IMR-90 (cell line): ENCODE measurements around the gene TTI1. TPM values are rescaled to one million over a fixed set of nuclear protein-coding genes. Genes with fewer than 3 reads are reported as not detected.

Experiments
- ATAC-seq: fragments of 200-7000 bp; cut with Tn5 transposase; 2 replicates; pipeline ENCODE4 v1.9.1; 2020; ENCODE audit warnings: low read depth, mild to moderate bottlenecking, moderate library complexity
- Bru-seq: library from RNA; stranded (reverse); fragments of 400-500 nt; gene quantifications from one replicate; lab custom pipeline; 2021; lab: Mats Ljungman, UMichigan
- BruChase-seq, 2 experiments: library from RNA; stranded (reverse); fragments of 400-500 nt; gene quantifications; one replicate each; lab custom pipeline; 2021; lab: Mats Ljungman, UMichigan
- BruUV-seq: library from RNA; stranded (reverse); fragments of 400-500 nt; replicated peaks from 2 replicates; lab custom pipeline; 2021; lab: Mats Ljungman, UMichigan
- CTCF ChIA-PET: fragments of 300-600 bp; formaldehyde crosslinking; extraction: SDS; loops from one replicate; lab custom pipeline; 2021; ENCODE audit warnings: antibody characterized with exemption; lab: Yijun Ruan, JAX
- POLR2A ChIA-PET: fragments of 300-600 bp; sonication (Branson Sonifier 250); formaldehyde crosslinking; loops from one replicate; lab custom pipeline; 2022; ENCODE audit warnings: antibody characterized with exemption; ENCODE audit not compliant: unreplicated experiment; lab: Charles Lee
- DNase-seq: peaks from one replicate; pipeline ENCODE4 v3.0.0; 2013
- H2AFZ ChIP-seq: replicated peaks from 2 replicates; pipeline ENCODE3; 2013; ENCODE audit warnings: low read length, mild to moderate bottlenecking; ENCODE audit not compliant: poor library complexity
- H2AK5ac ChIP-seq: 2 replicates; pipeline ENCODE4 v1.6.1; 2013; ENCODE audit warnings: low read depth, low read length, inconsistent platforms
- H2AK9ac ChIP-seq: replicated peaks from 2 replicates; pipeline ENCODE3; 2013; ENCODE audit warnings: mild to moderate bottlenecking, low read depth, low read length, moderate library complexity; ENCODE audit not compliant: poor library complexity
- H2BK120ac ChIP-seq: 2 replicates; pipeline ENCODE4 v1.6.1; 2013; ENCODE audit warnings: low read depth, low read length, inconsistent platforms
- H2BK15ac ChIP-seq: 3 replicates; pipeline ENCODE4 v1.6.1; 2013; ENCODE audit warnings: low read depth, low read length, inconsistent platforms
- H2BK20ac ChIP-seq: 2 replicates; pipeline ENCODE4 v1.6.1; 2013; ENCODE audit warnings: low read depth, mild to moderate bottlenecking, inconsistent platforms, low read length, moderate library complexity
- H2BK5ac ChIP-seq: 2 replicates; pipeline ENCODE4 v1.6.1; 2013; ENCODE audit warnings: mild to moderate bottlenecking, low read depth, low read length, inconsistent platforms; ENCODE audit not compliant: poor library complexity, severe bottlenecking
- H3K14ac ChIP-seq: replicated peaks from 2 replicates; pipeline ENCODE4 v1.6.1; 2013; ENCODE audit warnings: low read depth, low read length, inconsistent platforms
- H3K18ac ChIP-seq: 2 replicates; pipeline ENCODE4 v1.6.1; 2013; ENCODE audit warnings: low read depth, low read length, control low read depth
- H3K23ac ChIP-seq: 2 replicates; pipeline ENCODE4 v1.6.1; 2013; ENCODE audit warnings: low read depth, low read length, inconsistent platforms
- H3K27ac ChIP-seq: 2 replicates; pipeline ENCODE4 v1.5.1; 2013; ENCODE audit warnings: mild to moderate bottlenecking, control low read depth, low read length; ENCODE audit not compliant: insufficient read depth
- H3K27me3 ChIP-seq: 2 replicates; pipeline ENCODE4 v1.6.1; 2013; ENCODE audit warnings: low read length; ENCODE audit not compliant: control insufficient read depth, insufficient read depth
- H3K36me3 ChIP-seq: 2 replicates; pipeline ENCODE4 v1.6.1; 2013; ENCODE audit warnings: low read length, mixed read lengths; ENCODE audit not compliant: control insufficient read depth, insufficient read depth
- H3K4ac ChIP-seq: 2 replicates; pipeline ENCODE4 v1.6.1; 2013; ENCODE audit warnings: low read depth, low read length, inconsistent platforms
- H3K4me1 ChIP-seq: 2 replicates; pipeline ENCODE4 v1.6.1; 2013; ENCODE audit warnings: low read length, mixed read lengths; ENCODE audit not compliant: control insufficient read depth, insufficient read depth
- H3K4me2 ChIP-seq: 2 replicates; pipeline ENCODE4 v1.6.1; 2013; ENCODE audit warnings: low read depth, mild to moderate bottlenecking, control low read depth, low read length, moderate library complexity
- H3K4me3 ChIP-seq: 2 replicates; pipeline ENCODE4 v1.5.1; 2013; ENCODE audit warnings: low read depth, mild to moderate bottlenecking, control low read depth, low read length, moderate library complexity; ENCODE audit not compliant: insufficient read depth
- H3K56ac ChIP-seq: 2 replicates; pipeline ENCODE4 v1.6.1; 2013; ENCODE audit warnings: low read length, inconsistent platforms; ENCODE audit not compliant: insufficient read depth; ENCODE audit errors: extremely low read depth
- H3K79me1 ChIP-seq, 2 experiments: 2 replicates each; pipeline ENCODE4 v1.6.1; 2013; ENCODE audit warnings: low read length in 2 of 2, inconsistent platforms in 1 of 2, low read depth in 1 of 2
- H3K9ac ChIP-seq: 2 replicates; pipeline ENCODE4 v1.6.1; 2013; ENCODE audit warnings: low read depth, low read length, control low read depth
- H3K9me1 ChIP-seq: 2 replicates; pipeline ENCODE4 v1.6.1; 2013; ENCODE audit warnings: low read length, inconsistent platforms; ENCODE audit not compliant: insufficient read depth
- H3K9me3 ChIP-seq: 2 replicates; pipeline ENCODE4 v1.6.1; 2013; ENCODE audit warnings: low read length; ENCODE audit not compliant: control insufficient read depth, insufficient read depth
- H4K20me1 ChIP-seq: 2 replicates; pipeline ENCODE4 v1.6.1; 2013; ENCODE audit warnings: low read length, inconsistent platforms; ENCODE audit not compliant: insufficient read depth
- H4K5ac ChIP-seq: 2 replicates; pipeline ENCODE4 v1.6.1; 2013; ENCODE audit warnings: mild to moderate bottlenecking, low read depth, low read length, control low read depth
- H4K8ac ChIP-seq, 2 experiments: 2 replicates each; pipeline ENCODE4 v1.6.1; 2013; ENCODE audit warnings: low read depth in 2 of 2, low read length in 2 of 2, control low read depth in 1 of 2, inconsistent platforms in 1 of 2
- H4K91ac ChIP-seq: 2 replicates; pipeline ENCODE4 v1.6.1; 2013; ENCODE audit warnings: low read depth, low read length, inconsistent platforms; ENCODE audit not compliant: insufficient read depth
- CEBPB ChIP-seq: IDR thresholded peaks from 2 replicates; pipeline ENCODE4 v1.6.1; 2012; ENCODE audit warnings: low read depth, low read length, improper control_type of control experiment
- CHD1 ChIP-seq: IDR thresholded peaks from 2 replicates; pipeline ENCODE4 v1.6.1; 2012; ENCODE audit warnings: low read depth, low read length, improper control_type of control experiment
- MAFK ChIP-seq: IDR thresholded peaks from 2 replicates; pipeline ENCODE4 v1.6.1; 2012; ENCODE audit warnings: low read depth, low read length, improper control_type of control experiment
- MAZ ChIP-seq: IDR thresholded peaks from 2 replicates; pipeline ENCODE4 v1.6.1; 2012; ENCODE audit warnings: low read depth, mild to moderate bottlenecking, low read length, improper control_type of control experiment, moderate library complexity, borderline replicate concordance
- MXI1 ChIP-seq: IDR thresholded peaks from 2 replicates; pipeline ENCODE4 v1.6.1; 2012; ENCODE audit warnings: low read depth, mild to moderate bottlenecking, low read length, moderate library complexity, borderline replicate concordance
- NFE2L2 ChIP-seq: fragments of 150-350 bp; IDR thresholded peaks from 2 replicates; pipeline ENCODE4 v1.6.1; 2016; ENCODE audit warnings: low read depth, mild to moderate bottlenecking, low read length
- RAD21 ChIP-seq: IDR thresholded peaks from 2 replicates; pipeline ENCODE4 v1.6.1; 2012; ENCODE audit warnings: low read length, improper control_type of control experiment
- WGBS, 2 experiments: methylation state at CpG; one replicate each; pipeline versions ENCODE4 v1.1.5 to v1.1.7; 2013; ENCODE audit warnings: missing lambda C conversion rate in 2 of 2; ENCODE audit not compliant: insufficient read length in 1 of 2; ENCODE audit errors: extremely low coverage in 2 of 2; 5-methylcytosine and 5-hydroxymethylcytosine counted together
- dilution Hi-C: fragments of 300-500 bp; cut with HindIII; formaldehyde crosslinking; loops from one replicate; pipeline ENCODE4 v1.14.3; 2018; ENCODE audit warnings: low sequenced_read_pairs; ENCODE audit not compliant: unreplicated experiment
- in situ Hi-C: fragments of 300-500 bp; cut with MboI; formaldehyde crosslinking; loops from 3 replicates; pipeline ENCODE4 v1.14.3; 2019; ENCODE audit warnings: low sequenced_read_pairs, inconsistent platforms, mixed read lengths
- intact Hi-C: fragments of 100-400 bp; cut with micrococcal nuclease; formaldehyde crosslinking; loops from 2 replicates; pipeline ENCODE4 v1.10.0; 2022
- long read RNA-seq: library from polyadenylated mRNA; unstranded; transcript quantifications from one replicate; pipeline ENCODE4 v2.0.0, GENCODE V29; 2021; ENCODE audit not compliant: unreplicated experiment
- polyA plus RNA-seq, 3 experiments: library from polyadenylated mRNA; depleted of rRNA; stranded (reverse); fragments of >200 nt; gene quantifications; 2 replicates each; pipeline ENCODE4 v1.2.3, GENCODE V29; 2012; ENCODE audit warnings: low replicate concordance in 1 of 3
- total RNA-seq: library from RNA; depleted of rRNA; stranded (reverse); fragments of >200 nt; gene quantifications from 2 replicates; pipeline ENCODE4 v1.2.3, GENCODE V29; 2012; rRNA removed
- TF ChIP-seq, protein P1 (sequence below): fragments of 150-350 bp; IDR thresholded peaks from 2 replicates; pipeline ENCODE4 v1.6.1; 2016; ENCODE audit warnings: low read depth, mild to moderate bottlenecking, low read length, moderate library complexity, borderline replicate concordance
- TF ChIP-seq, protein P2 (sequence below): conservative IDR thresholded peaks from 2 replicates; pipeline ENCODE4 v1.5.1; 2012; ENCODE audit warnings: mild to moderate bottlenecking, low read depth, low read length, improper control_type of control experiment
- TF ChIP-seq, protein P3 (sequence below): fragments of 150-350 bp; IDR thresholded peaks from 2 replicates; pipeline ENCODE4 v1.6.1; 2017; ENCODE audit warnings: mild to moderate bottlenecking, antibody characterized with exemption, low read length, low read depth

The TTI1 gene
- 16.9 and 17.6 TPM in 2 replicates for total RNA-seq
- polyA plus RNA-seq (2012; rRNA removed): 12.5 and 13.4 TPM in 2 replicates
- polyA plus RNA-seq (2012; cell fraction: cytosol; rRNA removed): 4.6 and 6.4 TPM in 2 replicates
- 10.3 and 11.0 TPM in 2 replicates for polyA plus RNA-seq (2012; cell fraction: nucleus; rRNA removed; ENCODE audit: low replicate concordance)
- Bru-seq, nascent RNA: percentile 69 among the genes with signal in this experiment
- percentile 66 among the genes with signal in this experiment for BruChase-seq, experiment 1, labeled RNA remaining after a 6-hour chase
- BruChase-seq, experiment 2, labeled RNA remaining after a 2-hour chase: percentile 69 among the genes with signal in this experiment
- long read RNA-seq, transcript TTI1-201 (8 exons, 3,825 nt): major isoform, 17 of 23 reads
- long read RNA-seq, partial matches to known transcripts: 1 of 23 reads
- long read RNA-seq, other reads (novel, unspliced or antisense): 2 of 23 reads

DNA sequence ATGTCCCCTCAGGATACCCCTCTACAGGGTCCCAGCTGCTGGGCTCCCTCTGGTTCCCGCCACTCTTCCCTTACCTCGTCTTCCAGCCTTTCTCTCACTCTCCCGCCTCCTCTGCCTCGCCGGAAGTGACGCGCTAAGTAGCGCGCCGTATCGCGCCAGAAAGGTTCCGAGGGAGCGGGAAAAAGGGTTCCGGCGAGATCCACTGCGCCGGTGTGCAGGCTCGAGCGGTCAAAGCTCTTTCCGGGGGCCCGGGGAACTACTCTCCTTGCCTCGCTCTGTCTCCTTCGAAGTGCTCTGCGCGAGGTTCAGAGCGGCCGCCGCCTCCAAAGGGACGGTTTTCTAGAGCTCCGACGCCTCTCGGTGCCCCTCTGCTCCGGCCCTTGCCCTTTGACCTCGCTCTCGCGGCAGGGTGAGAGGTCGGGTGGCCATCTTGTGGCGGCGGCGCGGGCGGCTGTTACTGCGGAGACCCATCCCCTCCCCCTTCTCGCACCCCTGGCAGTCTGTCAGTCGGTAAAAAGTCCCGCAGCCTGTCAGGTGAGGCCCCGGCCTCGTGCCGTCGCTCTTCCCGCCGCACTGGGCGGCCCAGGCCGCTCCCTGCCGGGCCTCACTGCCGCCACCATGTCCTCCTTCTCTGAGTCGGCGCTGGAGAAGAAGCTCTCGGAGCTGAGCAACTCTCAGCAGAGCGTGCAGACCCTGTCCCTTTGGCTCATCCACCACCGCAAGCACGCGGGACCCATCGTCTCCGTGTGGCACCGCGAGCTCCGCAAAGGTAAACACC lies at the start of gene TTI1, which contains the start of gene RPRD1B:
Gene TTI1 (minus strand): TSS at position 127 of the 778 bp plus-strand sequence. CDS start 19,640 bp downstream, outside the sequence.
Gene RPRD1B (plus strand): TSS at position 417 of the 778 bp plus-strand sequence. CDS start 202 bp downstream, at position 619.
- H4K8ac ChIP-seq: peak within 1 kb of the TSS; percentile 95 to 99
- H3K4me1 ChIP-seq: peaks cover 6% of the 10 kb centered on the region
- H2AK9ac ChIP-seq: peak within 1 kb of the TSS; percentile 95
- DNase-seq (peak; percentile 84), ATAC-seq (peak; percentile 92)
- intact Hi-C loops: no loop called here
- peaks cover 11% of the 10 kb centered on the region for H3K36me3 ChIP-seq
- peak within 1 kb of the TSS; percentile 96 for H3K27ac ChIP-seq
- H2AFZ ChIP-seq: peak within 1 kb of the TSS; percentile 97
- H3K4me3 ChIP-seq: peak within 1 kb of the TSS; percentile 85
- H3K23ac ChIP-seq: peak within 1 kb of the TSS; percentile 80
- peaks cover 45 to 76% of the 10 kb centered on the region in 2 experiments for H3K79me1 ChIP-seq
- no peaks in the 10 kb centered on the region for H3K9me3 ChIP-seq
- H2BK15ac ChIP-seq: peak within 1 kb of the TSS; percentile 61; the same call in 1 of the 3 replicates
- H2BK5ac ChIP-seq: peak within 1 kb of the TSS; percentile 87
- dilution Hi-C loops: no loop called here
- peak within 1 kb of the TSS; percentile 83 for H2BK120ac ChIP-seq
- peaks cover 11% of the 10 kb centered on the region for H3K9me1 ChIP-seq
- H4K20me1 ChIP-seq: peaks cover 7% of the 10 kb centered on the region; the same call in 1 of the 2 replicates
- H2AK5ac ChIP-seq: peak within 1 kb of the TSS; percentile 87
- H3K14ac ChIP-seq: peak within 1 kb of the TSS; percentile 87
- peak within 1 kb of the TSS; percentile 90 for H4K91ac ChIP-seq
- in situ Hi-C loops: no loop called here
- H3K27me3 ChIP-seq: no peaks in the 10 kb centered on the region
- peak within 1 kb of the TSS; percentile 92 for H4K5ac ChIP-seq
- no peak within 1 kb of the TSS for H2BK20ac ChIP-seq
- peak within 1 kb of the TSS; percentile 86 for H3K56ac ChIP-seq
- H3K18ac ChIP-seq: peak within 1 kb of the TSS; percentile 68
- POLR2A ChIA-PET: interaction anchor here (0.5 to 0.6 kb wide), 2 partner anchors 15 to 52 kb away, joined by 3 to 6 read pairs; no protein-coding TSS in a partner anchor
- peak within 1 kb of the TSS; percentile 90 for H3K4ac ChIP-seq
- TSS peak; percentile 45 for BruUV-seq
- peak within 1 kb of the TSS; percentile 98 for H3K9ac ChIP-seq
- peak within 1 kb of the TSS; percentile 99 for H3K4me2 ChIP-seq
- WGBS, 2 experiments: 0% methylated on average over 41 of the region's 69 CpGs; no CpG with 5 or more reads in 1 of the 2 experiments
- CTCF ChIA-PET: no interaction called here
- TF ChIP-seq MAZ (peak; percentile 66; the same call in 1 of the 2 replicates), CEBPB (no peak), NFE2L2 (no peak), MXI1 (peak; percentile 100), CHD1 (no peak), MAFK (no peak), RAD21 (0 out of 2 replicates have a peak, but pooled peaks have one; percentile 11)
- TF ChIP-seq, protein P1, sequence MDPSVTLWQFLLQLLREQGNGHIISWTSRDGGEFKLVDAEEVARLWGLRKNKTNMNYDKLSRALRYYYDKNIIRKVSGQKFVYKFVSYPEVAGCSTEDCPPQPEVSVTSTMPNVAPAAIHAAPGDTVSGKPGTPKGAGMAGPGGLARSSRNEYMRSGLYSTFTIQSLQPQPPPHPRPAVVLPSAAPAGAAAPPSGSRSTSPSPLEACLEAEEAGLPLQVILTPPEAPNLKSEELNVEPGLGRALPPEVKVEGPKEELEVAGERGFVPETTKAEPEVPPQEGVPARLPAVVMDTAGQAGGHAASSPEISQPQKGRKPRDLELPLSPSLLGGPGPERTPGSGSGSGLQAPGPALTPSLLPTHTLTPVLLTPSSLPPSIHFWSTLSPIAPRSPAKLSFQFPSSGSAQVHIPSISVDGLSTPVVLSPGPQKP: 0 out of 2 replicates have a peak, but pooled peaks have one; percentile 57
- TF ChIP-seq, protein P2, sequence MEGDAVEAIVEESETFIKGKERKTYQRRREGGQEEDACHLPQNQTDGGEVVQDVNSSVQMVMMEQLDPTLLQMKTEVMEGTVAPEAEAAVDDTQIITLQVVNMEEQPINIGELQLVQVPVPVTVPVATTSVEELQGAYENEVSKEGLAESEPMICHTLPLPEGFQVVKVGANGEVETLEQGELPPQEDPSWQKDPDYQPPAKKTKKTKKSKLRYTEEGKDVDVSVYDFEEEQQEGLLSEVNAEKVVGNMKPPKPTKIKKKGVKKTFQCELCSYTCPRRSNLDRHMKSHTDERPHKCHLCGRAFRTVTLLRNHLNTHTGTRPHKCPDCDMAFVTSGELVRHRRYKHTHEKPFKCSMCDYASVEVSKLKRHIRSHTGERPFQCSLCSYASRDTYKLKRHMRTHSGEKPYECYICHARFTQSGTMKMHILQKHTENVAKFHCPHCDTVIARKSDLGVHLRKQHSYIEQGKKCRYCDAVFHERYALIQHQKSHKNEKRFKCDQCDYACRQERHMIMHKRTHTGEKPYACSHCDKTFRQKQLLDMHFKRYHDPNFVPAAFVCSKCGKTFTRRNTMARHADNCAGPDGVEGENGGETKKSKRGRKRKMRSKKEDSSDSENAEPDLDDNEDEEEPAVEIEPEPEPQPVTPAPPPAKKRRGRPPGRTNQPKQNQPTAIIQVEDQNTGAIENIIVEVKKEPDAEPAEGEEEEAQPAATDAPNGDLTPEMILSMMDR: no peak
- TF ChIP-seq, protein P3, sequence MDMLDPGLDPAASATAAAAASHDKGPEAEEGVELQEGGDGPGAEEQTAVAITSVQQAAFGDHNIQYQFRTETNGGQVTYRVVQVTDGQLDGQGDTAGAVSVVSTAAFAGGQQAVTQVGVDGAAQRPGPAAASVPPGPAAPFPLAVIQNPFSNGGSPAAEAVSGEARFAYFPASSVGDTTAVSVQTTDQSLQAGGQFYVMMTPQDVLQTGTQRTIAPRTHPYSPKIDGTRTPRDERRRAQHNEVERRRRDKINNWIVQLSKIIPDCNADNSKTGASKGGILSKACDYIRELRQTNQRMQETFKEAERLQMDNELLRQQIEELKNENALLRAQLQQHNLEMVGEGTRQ: no peak
